GM20431 (cell line): Measurements from ENCODE around the gene POMT1.

ENCODE experiments used
- in situ Hi-C: fragments of 300-500 bp; cut with MseI, MboI; formaldehyde crosslinking; loops from one replicate; pipeline ENCODE4 v1.15.0; 2020; ENCODE audit warnings: low sequenced_read_pairs; ENCODE audit not compliant: unreplicated experiment

POMT1 gene

DNA sequence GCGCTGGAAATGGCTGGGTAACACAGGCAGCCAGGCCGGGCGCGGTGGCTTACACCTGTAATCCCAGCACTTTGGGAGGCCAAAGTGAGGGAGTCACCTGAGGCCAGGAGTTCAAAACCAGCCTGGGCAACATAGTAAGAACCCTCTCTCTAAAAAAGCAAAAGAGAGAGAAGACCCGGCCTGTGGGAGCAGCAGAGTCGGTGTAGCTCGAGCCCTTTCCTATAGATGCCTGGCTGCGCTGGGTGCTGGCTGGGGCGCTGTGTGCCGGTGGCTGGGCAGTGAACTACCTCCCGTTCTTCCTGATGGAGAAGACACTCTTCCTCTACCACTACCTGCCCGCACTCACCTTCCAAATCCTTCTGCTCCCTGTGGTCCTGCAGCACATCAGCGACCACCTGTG lies 19.1 kb downstream of the POMT1 start:
- in situ Hi-C loops: no loop called here

DNA sequence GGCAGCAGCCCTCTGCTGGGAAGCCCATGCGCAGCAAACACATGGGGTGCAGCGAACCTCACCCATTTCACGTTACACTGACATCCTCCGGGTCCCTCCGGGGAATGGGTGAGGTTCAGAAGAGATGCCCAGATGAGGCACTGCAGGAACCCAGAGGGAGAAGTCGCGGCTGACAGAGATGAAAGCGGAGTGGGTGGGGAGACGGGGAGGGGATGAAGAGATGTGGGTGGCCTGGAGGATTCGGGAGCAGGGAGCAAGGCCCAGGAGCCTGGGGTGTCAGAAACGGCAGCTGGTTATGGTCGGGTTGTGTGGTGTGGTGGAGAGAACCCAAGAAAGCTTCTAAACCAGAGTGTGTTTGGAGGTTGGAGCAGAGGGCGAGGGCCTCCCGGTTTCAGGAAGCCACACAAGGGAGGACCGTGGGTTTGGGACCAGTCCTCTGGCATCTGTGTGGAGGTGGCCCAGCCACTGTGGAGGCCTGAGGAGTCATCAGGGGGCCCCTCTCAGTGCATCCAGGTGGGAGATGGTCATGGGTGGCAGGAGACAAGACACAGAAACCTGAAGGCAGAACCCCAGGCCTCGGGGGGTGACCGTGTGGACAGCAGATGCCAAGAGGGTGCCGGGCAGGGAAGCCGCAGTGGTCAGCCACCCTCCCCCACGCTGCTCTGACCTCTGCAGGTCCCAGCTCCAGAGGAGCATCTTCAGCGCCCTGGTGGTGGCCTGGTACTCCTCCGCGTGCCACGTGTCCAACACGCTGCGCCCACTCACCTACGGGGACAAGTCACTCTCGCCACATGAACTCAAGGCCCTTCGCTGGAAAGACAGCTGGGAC lies 19.8 kb downstream of the POMT1 start:
- in situ Hi-C loops: no loop called here

GRCh38 chr9:131523086-131523388 lies 20.3 kb downstream of the POMT1 start:
- in situ Hi-C loops: no loop called here

GRCh38 chr9:131523451-131524435 lies 21.0 kb downstream of the POMT1 start:
- in situ Hi-C loops: no loop called here

GRCh38 chr9:131524665-131525315 lies 22.1 kb downstream of the POMT1 start:
- in situ Hi-C loops: no loop called here

- in situ Hi-C loops: no loop called here
These were observed 23.2 kb downstream of the POMT1 start for GRCh38 chr9:131525643-131526565.

DNA sequence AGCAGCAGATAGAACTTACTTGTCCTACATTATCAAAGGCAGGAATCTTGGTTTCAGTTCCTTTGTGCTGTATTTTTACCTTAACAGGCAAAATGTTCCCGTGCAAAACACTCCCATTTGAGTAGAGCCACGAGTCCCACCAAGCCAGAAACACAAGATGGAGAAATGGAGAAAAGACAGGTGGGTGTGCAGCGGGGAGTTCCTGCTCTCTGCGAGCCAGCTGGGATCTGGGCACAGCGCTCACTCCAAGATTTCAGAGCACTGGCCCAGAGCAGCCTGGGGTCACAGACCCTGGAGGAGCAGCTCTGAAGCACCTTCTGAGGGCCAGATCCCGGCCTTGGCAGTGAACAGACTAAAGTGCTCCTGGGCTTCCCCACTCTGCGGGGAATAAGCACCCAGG lies 25.5 kb downstream of the POMT1 start:
- in situ Hi-C loops: no loop called here

DNA sequence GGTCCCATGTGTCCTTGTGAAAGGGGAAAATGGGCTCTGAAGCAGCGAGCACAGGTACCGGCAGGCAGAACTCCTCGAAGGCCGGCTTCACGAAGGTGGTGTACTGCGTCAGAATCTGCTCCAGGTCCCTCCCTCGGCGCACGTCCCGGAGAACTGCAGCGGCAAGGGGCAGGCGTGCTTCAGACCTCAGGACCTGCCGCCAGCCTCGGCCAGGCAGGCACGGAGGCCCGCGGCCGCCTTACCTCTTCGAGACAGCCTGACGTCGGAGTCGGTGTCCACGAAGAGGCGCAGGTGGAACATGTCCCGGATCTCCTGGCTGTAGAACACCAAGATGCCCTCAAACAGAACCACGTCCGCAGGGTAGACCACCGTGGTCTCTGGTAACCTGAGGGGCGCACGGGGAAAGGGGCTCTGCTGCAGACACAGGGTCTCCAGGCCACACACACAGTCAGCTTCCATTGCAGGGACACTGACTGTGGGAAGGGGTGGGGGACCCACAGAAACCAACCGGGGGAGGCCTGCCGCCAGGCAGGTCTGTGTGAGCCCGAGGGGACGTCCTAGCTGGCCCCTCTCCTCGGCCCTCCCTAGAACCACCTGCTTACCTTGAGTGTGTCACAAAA lies 26.3 kb downstream of the POMT1 start:
- in situ Hi-C loops: no loop called here

- in situ Hi-C loops: no loop called here
These were observed 27.2 kb downstream of the POMT1 start for GRCh38 chr9:131529597-131530545.

GRCh38 chr9:131530546-131530919 lies 27.8 kb downstream of the POMT1 start:
- in situ Hi-C loops: no loop called here

DNA sequence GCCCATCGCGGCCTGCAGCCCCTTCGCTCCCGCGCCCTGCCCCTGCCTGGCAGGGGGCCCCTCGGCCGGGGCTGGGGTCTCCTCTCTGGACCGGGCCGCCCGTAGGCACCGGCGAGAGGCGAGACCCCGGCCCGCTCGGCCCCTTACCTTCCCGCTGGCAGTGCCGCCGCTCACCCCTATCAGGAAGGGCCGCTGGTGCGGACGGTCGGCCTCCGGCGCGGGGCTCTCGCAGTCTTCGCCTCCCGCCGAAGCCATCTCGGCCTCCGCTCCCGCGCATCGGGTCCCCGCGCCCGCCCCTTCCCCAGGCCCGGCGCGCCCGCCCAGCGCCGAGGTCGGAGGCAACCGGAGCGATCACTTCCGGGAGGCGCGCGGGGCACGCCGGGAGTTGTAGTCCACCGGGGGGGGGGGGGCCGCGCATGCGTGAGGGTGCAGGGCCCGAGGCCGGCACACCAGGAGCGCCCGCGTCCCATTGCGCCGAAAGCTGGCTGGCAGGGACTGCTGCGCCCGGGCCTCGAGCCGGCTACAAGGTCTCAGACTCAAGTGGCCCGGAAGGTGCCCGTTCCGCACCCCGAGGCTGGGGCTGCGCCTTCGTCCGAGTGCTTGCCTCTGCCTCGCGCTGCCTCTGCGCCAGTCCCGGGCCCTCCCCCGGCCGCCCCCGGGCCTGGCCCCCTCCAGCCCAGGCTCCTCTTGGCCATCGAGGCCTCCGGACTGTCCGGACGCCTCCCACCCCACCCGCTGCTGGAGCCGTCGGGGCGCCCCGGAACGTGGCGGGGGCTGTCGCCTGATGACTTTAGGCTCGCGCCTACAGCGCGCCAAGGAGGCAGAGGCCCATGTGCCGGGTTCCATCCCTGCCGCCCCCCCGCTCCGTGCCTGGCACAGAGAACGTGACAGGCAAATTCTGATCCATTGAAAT lies 28.5 kb downstream of the POMT1 start, which contains the start of gene UCK1:
Gene UCK1, minus strand, starts transcription at position 344 of the 913 bp plus-strand sequence. Its CDS starts 89 bp downstream, at position 255.
- in situ Hi-C loops: no loop called here

DNA sequence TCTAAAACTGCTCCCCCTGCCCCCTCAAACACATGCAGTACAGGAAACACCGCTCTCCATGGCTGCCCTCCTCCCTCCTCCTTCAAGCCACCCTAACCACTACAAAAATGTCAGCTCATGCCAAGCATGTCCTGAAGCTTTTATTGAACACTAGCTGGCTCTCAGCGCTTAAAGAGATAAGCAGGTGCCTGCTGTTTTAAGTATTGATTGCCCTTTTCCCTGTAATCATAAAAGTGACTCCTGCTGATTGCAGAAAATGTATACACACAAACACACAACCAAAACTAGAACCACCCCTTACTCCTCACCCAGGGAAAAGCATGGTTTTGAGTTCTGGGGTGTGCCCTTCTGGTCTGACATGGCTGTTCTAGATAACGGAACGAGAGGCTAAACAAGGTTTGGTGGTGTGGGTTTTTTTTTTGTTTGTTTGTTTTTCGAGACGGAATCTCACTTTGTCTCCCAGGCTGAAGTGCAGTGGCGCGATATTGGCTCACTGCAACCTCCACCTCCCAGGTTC lies 32.1 kb downstream of the POMT1 start:
- in situ Hi-C loops: no loop called here

DNA sequence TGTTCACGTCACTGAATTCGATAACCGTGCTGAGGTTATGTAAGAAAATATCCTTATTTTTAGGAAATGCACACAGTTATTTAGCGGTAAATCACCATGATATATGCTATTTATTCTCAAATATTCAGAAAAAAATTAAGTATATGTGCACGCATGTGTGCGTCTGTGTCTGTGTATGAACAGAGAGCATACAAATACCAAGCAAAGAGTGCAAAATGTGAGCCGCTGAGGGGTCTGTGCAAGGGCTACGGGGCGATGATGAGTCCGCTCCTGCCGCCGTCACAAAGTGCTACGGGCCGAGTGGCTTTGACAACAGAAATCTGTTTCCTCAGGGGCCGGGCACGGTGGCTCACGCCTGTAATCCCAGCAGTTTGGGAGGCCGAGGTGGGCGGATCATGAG lies 35.2 kb downstream of the POMT1 start:
- in situ Hi-C loops: no loop called here

- in situ Hi-C loops: no loop called here
These were observed 36.7 kb downstream of the POMT1 start for GRCh38 chr9:131539223-131539923.

DNA sequence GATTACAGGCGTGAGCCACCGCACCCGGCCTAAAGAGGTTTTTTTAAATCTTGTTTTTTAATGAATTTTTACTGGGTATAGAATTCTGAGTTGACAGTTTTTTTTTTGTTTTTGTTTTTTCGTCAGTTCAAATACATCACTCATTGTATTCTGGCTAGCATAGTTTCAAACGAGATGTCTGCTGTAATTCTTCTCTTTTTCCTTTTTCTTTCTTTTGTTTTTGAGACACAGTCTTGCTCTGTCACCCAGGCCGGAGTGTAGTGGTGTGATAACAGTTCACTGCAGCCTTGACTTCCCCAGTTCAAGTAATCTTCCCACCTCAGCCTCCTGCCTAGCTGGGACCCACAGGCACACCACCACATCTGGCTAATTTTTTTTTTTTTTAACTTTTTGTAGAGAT lies 40.4 kb downstream of the POMT1 start:
- in situ Hi-C loops: no loop called here
